Lower leg skin (tissue), 4 donors: ENCODE results near the gene PPME1. TPM values are rescaled to one million over a fixed set of nuclear protein-coding genes. Genes with fewer than 3 reads are reported as not detected.
A peak's percentile ranks its signal among the peaks of the same experiment; 100 is the strongest.

Experiments used
- DNase-seq, 2 donors: peaks; one replicate each; pipeline ENCODE4 v3.0.0-alpha.2; 2019; ENCODE audit warnings: low spot score in 2 of 2
- H3K4me3 ChIP-seq: fragments of 200-600 bp; sonication (generic); 2 replicates; pipeline ENCODE4 v1.5.1; 2017; ENCODE audit warnings: mild to moderate bottlenecking, low read depth; ENCODE audit not compliant: poor library complexity, severe bottlenecking
- POLR2A ChIP-seq, 2 donors: fragments of 450-650 bp; IDR thresholded peaks; one replicate each; pipeline ENCODE4 v1.6.1; 2016 to 2017; ENCODE audit warnings: antibody characterized with exemption in 2 of 2, mild to moderate bottlenecking in 1 of 2, moderate library complexity in 1 of 2
- WGBS, 2 donors: methylation state at CpG; one replicate each; pipeline ENCODE4 v1.1.5; 2018; 5-methylcytosine and 5-hydroxymethylcytosine counted together
- intact Hi-C: fragments of 100-400 bp; cut with DNase I; formaldehyde crosslinking; loops from one replicate; pipeline ENCODE4 v1.15.0; 2023; ENCODE audit warnings: low total_unique reads
- total RNA-seq, 4 donors: library from RNA; depleted of rRNA; stranded (reverse); fragments of >200 nt; gene quantifications; one replicate each; pipeline ENCODE4 v1.1.0, GENCODE V29; 2016
- TF ChIP-seq, protein P1 (sequence below), 3 donors: fragments of 450-650 bp; IDR thresholded peaks; one replicate each; pipeline ENCODE4 v1.5.1; 2016; ENCODE audit warnings: antibody characterized with exemption in 3 of 3, mild to moderate bottlenecking in 3 of 3, moderate library complexity in 2 of 3

The PPME1 gene
- total RNA-seq, 4 donors from 2014 or later = 34.7 to 45.7 (median 39.0) TPM

DNA sequence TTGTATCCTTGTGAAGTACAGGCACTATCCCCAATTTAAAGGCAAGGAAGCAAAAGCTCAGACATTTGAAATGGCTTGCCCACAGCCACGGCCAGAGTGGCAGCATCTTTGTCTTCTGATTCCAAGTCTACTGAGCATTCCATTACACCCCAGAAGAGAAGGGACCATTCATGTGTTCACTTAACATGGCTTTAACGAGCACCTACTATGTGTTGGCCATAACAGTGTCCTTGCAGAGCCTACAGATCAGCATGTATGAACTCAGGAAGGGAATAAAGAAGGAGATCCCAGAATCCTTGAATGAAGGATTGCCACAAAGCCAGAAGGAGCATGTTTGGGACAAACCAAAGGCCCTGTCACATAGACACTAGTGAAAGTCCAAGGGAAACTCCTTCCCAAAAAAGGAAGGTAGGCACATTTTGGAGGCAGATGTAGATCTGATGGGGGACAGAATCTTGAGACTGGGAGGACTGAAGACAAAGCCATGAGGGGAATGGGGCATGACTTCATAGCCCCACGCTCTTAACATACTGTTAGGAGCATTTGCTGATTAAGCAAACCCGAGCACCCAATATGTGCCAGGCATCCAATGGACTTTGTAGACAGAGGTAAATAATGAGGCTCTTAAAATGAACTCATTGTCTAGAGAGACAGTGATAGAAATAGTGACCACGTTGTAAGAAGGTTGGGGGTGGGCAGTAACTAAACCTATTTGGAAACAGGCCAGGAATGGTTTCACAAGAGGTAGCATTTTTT, 85.5 kb downstream of the PPME1 start:
- TF ChIP-seq, protein P1, sequence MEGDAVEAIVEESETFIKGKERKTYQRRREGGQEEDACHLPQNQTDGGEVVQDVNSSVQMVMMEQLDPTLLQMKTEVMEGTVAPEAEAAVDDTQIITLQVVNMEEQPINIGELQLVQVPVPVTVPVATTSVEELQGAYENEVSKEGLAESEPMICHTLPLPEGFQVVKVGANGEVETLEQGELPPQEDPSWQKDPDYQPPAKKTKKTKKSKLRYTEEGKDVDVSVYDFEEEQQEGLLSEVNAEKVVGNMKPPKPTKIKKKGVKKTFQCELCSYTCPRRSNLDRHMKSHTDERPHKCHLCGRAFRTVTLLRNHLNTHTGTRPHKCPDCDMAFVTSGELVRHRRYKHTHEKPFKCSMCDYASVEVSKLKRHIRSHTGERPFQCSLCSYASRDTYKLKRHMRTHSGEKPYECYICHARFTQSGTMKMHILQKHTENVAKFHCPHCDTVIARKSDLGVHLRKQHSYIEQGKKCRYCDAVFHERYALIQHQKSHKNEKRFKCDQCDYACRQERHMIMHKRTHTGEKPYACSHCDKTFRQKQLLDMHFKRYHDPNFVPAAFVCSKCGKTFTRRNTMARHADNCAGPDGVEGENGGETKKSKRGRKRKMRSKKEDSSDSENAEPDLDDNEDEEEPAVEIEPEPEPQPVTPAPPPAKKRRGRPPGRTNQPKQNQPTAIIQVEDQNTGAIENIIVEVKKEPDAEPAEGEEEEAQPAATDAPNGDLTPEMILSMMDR (IDR thresholded peaks at IDR 0.05) = no peak
- no peak for TF ChIP-seq POLR2A (IDR thresholded peaks at IDR 0.05)
- H3K4me3 ChIP-seq = no peak overlapping the region
- WGBS, 2 donors = 81 to 87% methylated on average over 5 of the region's 5 CpGs
- intact Hi-C loops = loop anchor here (10.0 kb wide), 2 partner anchors 188 to 318 kb away; no protein-coding TSS in a partner anchor
- no peak for DNase-seq

DNA sequence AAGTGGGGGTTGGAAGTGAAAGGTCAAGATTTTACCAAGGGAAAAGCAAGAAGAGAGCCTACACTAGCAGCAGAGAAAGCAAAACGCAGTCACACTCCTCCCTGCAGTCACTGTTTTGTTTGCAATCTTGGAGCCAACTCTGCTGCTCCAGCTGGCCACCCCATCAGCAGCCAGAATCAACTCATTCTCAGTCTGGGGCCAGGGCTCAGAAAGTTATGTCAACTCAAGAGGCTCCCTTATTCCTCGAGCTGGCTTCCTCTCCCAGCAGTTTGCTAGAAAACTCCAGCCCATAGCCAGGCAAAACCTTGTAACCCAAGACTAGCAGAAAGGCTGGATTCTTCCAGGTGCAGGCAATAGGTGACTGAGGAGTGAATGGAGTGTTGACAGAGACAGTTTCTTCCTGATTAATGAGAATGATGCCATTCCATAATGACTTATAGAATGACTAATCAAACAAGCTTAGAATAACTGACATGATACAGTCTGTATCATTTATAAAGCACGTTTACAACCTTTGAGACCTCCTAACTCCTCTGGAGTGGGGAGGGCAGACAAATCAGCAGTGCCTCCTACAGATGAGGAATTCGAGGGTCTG, 87.0 kb downstream of the PPME1 start:
- intact Hi-C loops = loop anchor here (10.0 kb wide), 2 partner anchors 187 to 317 kb away; no protein-coding TSS in a partner anchor
- 53 to 54% methylated on average over 4 of the region's 4 CpGs for WGBS, 2 donors
- peak in 1 of 2 donors; percentile 25 for DNase-seq
- TF ChIP-seq POLR2A (IDR thresholded peaks at IDR 0.05) = no peak
- TF ChIP-seq, protein P1 (IDR thresholded peaks at IDR 0.05) = no peak
- no peak overlapping the region for H3K4me3 ChIP-seq

DNA sequence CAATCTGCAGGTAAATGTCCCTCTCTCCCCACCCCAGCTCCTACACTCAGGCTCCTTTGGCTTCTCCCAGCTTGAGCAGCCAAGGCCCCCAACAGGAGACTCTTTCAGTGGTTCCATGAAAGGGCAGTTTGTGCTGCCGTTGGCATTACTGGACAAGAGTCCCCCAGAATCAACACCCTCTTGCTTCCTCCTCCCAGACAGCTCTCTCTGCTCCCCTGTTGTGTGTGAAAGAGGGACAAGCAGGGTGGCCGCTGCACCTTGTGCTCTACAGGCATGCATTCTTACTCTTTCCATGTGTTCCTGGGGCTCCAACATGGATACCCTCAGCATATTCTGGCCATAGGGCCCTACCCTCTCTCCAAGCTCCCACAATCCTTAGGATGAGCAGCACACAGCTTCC, 91.6 kb downstream of the PPME1 start:
- TF ChIP-seq, protein P1 (IDR thresholded peaks at IDR 0.05) = no peak
- TF ChIP-seq POLR2A (IDR thresholded peaks at IDR 0.05) = no peak
- peak in 1 of 2 donors; percentile 50 for DNase-seq
- H3K4me3 ChIP-seq = no peak overlapping the region
- intact Hi-C loops = no loop called here
- 86 to 92% methylated on average over 1 to 2 of the region's 2 CpGs for WGBS, 2 donors

DNA sequence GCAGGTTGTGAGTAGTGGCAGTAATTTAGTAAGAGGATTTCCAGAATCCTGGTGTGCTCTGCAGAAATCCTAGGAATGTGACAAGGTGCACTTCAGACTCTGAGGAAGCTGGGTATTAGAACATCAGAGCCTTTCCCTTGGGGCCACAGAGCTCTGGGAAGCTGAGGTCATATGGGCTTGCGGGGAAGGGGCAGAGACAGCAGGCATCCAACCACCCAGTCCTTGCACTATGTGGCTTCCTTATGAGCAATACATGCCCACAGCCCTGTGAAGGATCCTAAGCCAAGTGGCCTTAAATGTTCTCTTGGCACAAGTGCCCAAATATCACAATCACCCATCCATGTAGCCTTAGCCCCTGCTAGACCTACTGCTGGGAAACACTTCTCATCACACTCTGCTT, 94.2 kb downstream of the PPME1 start:
- H3K4me3 ChIP-seq = no peak overlapping the region
- WGBS, 2 donors = 93 to 100% methylated on average over 1 of the region's 1 CpG
- intact Hi-C loops = no loop called here
- TF ChIP-seq, protein P1 (IDR thresholded peaks at IDR 0.05) = no peak
- no peak for TF ChIP-seq POLR2A (IDR thresholded peaks at IDR 0.05)
- DNase-seq = no peak

DNA sequence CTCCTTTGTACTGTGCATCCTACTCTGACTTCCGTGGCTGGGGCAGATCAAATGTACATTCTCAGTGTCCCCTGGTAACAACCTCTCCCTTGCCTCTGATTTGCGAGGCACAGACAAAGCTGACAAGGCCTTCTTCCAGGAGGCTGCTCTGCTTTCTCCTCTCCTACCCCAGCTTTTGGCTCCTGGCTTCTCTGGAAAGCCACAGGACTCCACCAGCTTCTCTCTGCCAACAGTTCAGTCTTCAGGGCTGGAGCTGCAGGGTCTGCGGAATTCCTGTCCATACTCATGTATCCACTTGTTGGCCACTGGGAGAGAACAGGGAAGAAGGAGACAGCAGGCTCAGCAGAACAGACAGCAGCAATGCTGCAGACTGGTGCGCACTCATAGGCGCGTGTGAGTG, 95.9 kb downstream of the PPME1 start:
- DNase-seq = no peak
- TF ChIP-seq, protein P1 (IDR thresholded peaks at IDR 0.05) = no peak
- TF ChIP-seq POLR2A (IDR thresholded peaks at IDR 0.05) = no peak
- intact Hi-C loops = no loop called here
- 79 to 86% methylated on average over 6 of the region's 6 CpGs for WGBS, 2 donors
- H3K4me3 ChIP-seq = no peak overlapping the region
